Stimulated activated CD4-positive, alpha-beta T cell treated with anti-CD3 and anti-CD28 coated beads, Interleukin-2, amount 100 ng/mL, for 48 hours (primary cell): ENCODE results near the gene CDH23.

Experiments used
- DNase-seq, 2 donors: peaks; one replicate each; pipeline ENCODE4 v3.0.0-alpha.2; 2020

The CDH23 gene

GRCh38 chr10:71630168-71630567 lies 233.4 kb downstream of the CDH23 start:
- no peak for DNase-seq

GRCh38 chr10:71631007-71631861 lies 234.5 kb downstream of the CDH23 start:
- no peak for DNase-seq

GRCh38 chr10:71632200-71632820 lies 235.6 kb downstream of the CDH23 start:
- no peak for DNase-seq

GRCh38 chr10:71632896-71633600 lies 236.3 kb downstream of the CDH23 start:
- DNase-seq, result no peak

- no peak for DNase-seq
Measured at GRCh38 chr10:71633920-71634319, 237.2 kb downstream of the CDH23 start.

- no peak for DNase-seq
Measured at GRCh38 chr10:71634531-71635164, 237.9 kb downstream of the CDH23 start.

- DNase-seq, result no peak
Measured at GRCh38 chr10:71635251-71635866, 238.6 kb downstream of the CDH23 start.

GRCh38 chr10:71635867-71636266 lies 239.1 kb downstream of the CDH23 start:
- DNase-seq, result no peak

GRCh38 chr10:71636588-71636987 lies 239.9 kb downstream of the CDH23 start:
- DNase-seq, result no peak

- DNase-seq, result no peak
Measured at GRCh38 chr10:71637305-71637704, 240.6 kb downstream of the CDH23 start.

GRCh38 chr10:71638064-71638821 lies 241.5 kb downstream of the CDH23 start:
- no peak for DNase-seq

GRCh38 chr10:71638822-71639719 lies 242.4 kb downstream of the CDH23 start:
- no peak for DNase-seq

- no peak for DNase-seq
Measured at GRCh38 chr10:71640607-71641006, 243.9 kb downstream of the CDH23 start.

GRCh38 chr10:71641449-71641848 lies 244.7 kb downstream of the CDH23 start:
- DNase-seq, result no peak

GRCh38 chr10:71641986-71642385 lies 245.3 kb downstream of the CDH23 start:
- no peak for DNase-seq

GRCh38 chr10:71643904-71644303 lies 247.2 kb downstream of the CDH23 start:
- DNase-seq, result no peak

- no peak for DNase-seq
Measured at GRCh38 chr10:71644307-71645180, 247.8 kb downstream of the CDH23 start.

GRCh38 chr10:71645185-71645584 lies 248.5 kb downstream of the CDH23 start:
- no peak for DNase-seq

- DNase-seq, result no peak
Measured at GRCh38 chr10:71646037-71646436, 249.3 kb downstream of the CDH23 start.
